ENCODE measurements around the gene VAMP1. TPM values are rescaled to one million over a fixed set of nuclear protein-coding genes. Genes with fewer than 3 reads are reported as not detected.

The VAMP1 gene
- total RNA-seq, 4 donors from 2014 or later, result 2.1 to 5.4 (median 3.7) TPM

- TF ChIP-seq EP300 (IDR thresholded peaks at IDR 0.05) (no peak), POLR2AphosphoS5 (IDR thresholded peaks at IDR 0.05) (no peak), CTCF (IDR thresholded peaks at IDR 0.05) (no peak), POLR2A (IDR thresholded peaks at IDR 0.05) (no peak)
- Histone ChIP-seq H3K36me3 (peaks cover 64% of the 10 kb centered on the region), H3K27ac (no peak overlapping the region), H3K27me3 (no peaks in the 10 kb centered on the region), H3K4me3 (no peak overlapping the region), H3K9me3 (no peaks in the 10 kb centered on the region), H3K4me1 (peaks cover 46% of the 10 kb centered on the region)
- no peak for DNase-seq (ENCODE audit: low spot score in 2 of 2)
- 93% methylated on average over 8 of the region's 8 CpGs for WGBS
Observed at GRCh38 chr12:6464531-6464930, 5.9 kb downstream of the VAMP1 start.

GRCh38 chr12:6463858-6464257 is 6.6 kb downstream of the VAMP1 start:
- WGBS, result 78% methylated on average over 6 of the region's 6 CpGs

GRCh38 chr12:6463216-6463615 is 7.3 kb downstream of the VAMP1 start:
- no peak overlapping the region for H3K27ac ChIP-seq
- no peak for DNase-seq (ENCODE audit: low spot score in 2 of 2)

More at GRCh38 chr12:6463858-6464257, 6.6 kb downstream of the VAMP1 start:
- TF ChIP-seq POLR2AphosphoS5 (IDR thresholded peaks at IDR 0.05), result no peak
- H3K36me3 ChIP-seq, result peaks cover 69% of the 10 kb centered on the region
- no peaks in the 10 kb centered on the region for H3K27me3 ChIP-seq
- peaks cover 40% of the 10 kb centered on the region for H3K4me1 ChIP-seq
- no peak overlapping the region for H3K27ac ChIP-seq
- H3K4me3 ChIP-seq, result no peak overlapping the region
- H3K9me3 ChIP-seq, result no peaks in the 10 kb centered on the region
- DNase-seq (ENCODE audit: low spot score in 2 of 2), result no peak

GRCh38 chr12:6462234-6462995 is 8.1 kb downstream of the VAMP1 start:
- DNase-seq (ENCODE audit: low spot score in 2 of 2), result no peak
- peaks cover 83% of the 10 kb centered on the region for H3K36me3 ChIP-seq
- 88% methylated on average over 14 of the region's 14 CpGs for WGBS
- no peaks in the 10 kb centered on the region for H3K9me3 ChIP-seq
- peak overlapping the region; percentile 5 for H3K27ac ChIP-seq
- no peak overlapping the region for H3K4me3 ChIP-seq
- H3K4me1 ChIP-seq, result peaks cover 26% of the 10 kb centered on the region
- H3K27me3 ChIP-seq, result no peaks in the 10 kb centered on the region
- no peak for TF ChIP-seq EP300 (IDR thresholded peaks at IDR 0.05)
- TF ChIP-seq POLR2A (IDR thresholded peaks at IDR 0.05), result no peak
- TF ChIP-seq POLR2AphosphoS5 (IDR thresholded peaks at IDR 0.05), result no peak
- TF ChIP-seq CTCF (IDR thresholded peaks at IDR 0.05), result no peak

More at GRCh38 chr12:6463216-6463615, 7.3 kb downstream of the VAMP1 start:
- H3K27me3 ChIP-seq, result no peaks in the 10 kb centered on the region
- H3K4me3 ChIP-seq, result no peak overlapping the region
- WGBS, result 59% methylated on average over 7 of the region's 7 CpGs
- TF ChIP-seq CTCF (IDR thresholded peaks at IDR 0.05), result no peak
- TF ChIP-seq POLR2AphosphoS5 (IDR thresholded peaks at IDR 0.05), result no peak
- TF ChIP-seq POLR2A (IDR thresholded peaks at IDR 0.05), result no peak
- TF ChIP-seq EP300 (IDR thresholded peaks at IDR 0.05), result no peak
- H3K4me1 ChIP-seq, result peaks cover 33% of the 10 kb centered on the region
- H3K9me3 ChIP-seq, result no peaks in the 10 kb centered on the region
- peaks cover 75% of the 10 kb centered on the region for H3K36me3 ChIP-seq

GRCh38 chr12:6461401-6462233 is 8.9 kb downstream of the VAMP1 start:
- 65% methylated on average over 14 of the region's 15 CpGs for WGBS
- TF ChIP-seq POLR2AphosphoS5 (IDR thresholded peaks at IDR 0.05) (no peak), CTCF (IDR thresholded peaks at IDR 0.05) (no peak), POLR2A (IDR thresholded peaks at IDR 0.05) (no peak), EP300 (IDR thresholded peaks at IDR 0.05) (no peak)
- Histone ChIP-seq H3K9me3 (no peaks in the 10 kb centered on the region), H3K27ac (peak overlapping the region; percentile 19), H3K4me3 (no peak overlapping the region), H3K27me3 (no peaks in the 10 kb centered on the region), H3K36me3 (peaks cover 89% of the 10 kb centered on the region), H3K4me1 (peaks cover 26% of the 10 kb centered on the region)
- no peak for DNase-seq (ENCODE audit: low spot score in 2 of 2)
